Heart left ventricle (tissue), 16 donors: ENCODE data around the gene MSH5. TPM values are rescaled to one million over a fixed set of nuclear protein-coding genes. Genes with fewer than 3 reads are reported as not detected.

Source experiments
- ATAC-seq, 4 donors: fragments of 200-7000 bp; cut with Tn5 transposase; one replicate each; pipeline ENCODE4 v1.9.1; 2020 to 2022; ENCODE audit warnings: moderate library complexity in 4 of 4, mild to moderate bottlenecking in 3 of 4, moderate number of reproducible peaks in 1 of 4
- DNase-seq, 5 donors: peaks; one replicate each; pipeline ENCODE4 v3.0.0-alpha.2; 2020
- H3K27ac ChIP-seq, 12 donors: fragments of 200-600 bp; sonication (generic) in 4 of 12; one replicate each; pipeline versions ENCODE4 v1.5.0 to v1.8.0; 2016 to 2022; ENCODE audit warnings: mild to moderate bottlenecking in 2 of 12
- H3K27me3 ChIP-seq, 9 donors: fragments of 200-600 bp; sonication (generic) in 2 of 9; one replicate each; pipeline versions ENCODE4 v1.5.1 to v1.8.0; 2016 to 2022; ENCODE audit warnings: mild to moderate bottlenecking in 3 of 9
- H3K36me3 ChIP-seq, 9 donors: fragments of 200-600 bp; sonication (generic) in 2 of 9; one replicate each; pipeline versions ENCODE4 v1.5.0 to v1.8.0; 2018 to 2022; ENCODE audit warnings: mild to moderate bottlenecking in 2 of 9
- H3K4me1 ChIP-seq, 12 donors: fragments of 200-600 bp; sonication (generic) in 4 of 12; one replicate each; pipeline versions ENCODE4 v1.5.0 to v1.8.0; 2016 to 2022; ENCODE audit warnings: mild to moderate bottlenecking in 3 of 12
- H3K4me3 ChIP-seq, 12 donors: fragments of 200-600 bp; sonication (generic) in 4 of 12; one replicate each; pipeline versions ENCODE4 v1.5.0 to v1.8.0; 2017 to 2022; ENCODE audit warnings: mild to moderate bottlenecking in 9 of 12, moderate library complexity in 4 of 12
- H3K9me3 ChIP-seq, 12 donors: fragments of 200-600 bp; sonication (generic) in 4 of 12; one replicate each; pipeline versions ENCODE4 v1.5.0 to v1.8.0; 2016 to 2022; ENCODE audit warnings: mild to moderate bottlenecking in 1 of 12
- CTCF ChIP-seq, 12 donors: fragments of 200-600 bp; sonication (generic) in 4 of 12; IDR thresholded peaks; one replicate each; pipeline versions ENCODE4 v1.5.0 to v1.8.0; 2018 to 2022; ENCODE audit warnings: antibody characterized with exemption in 12 of 12, mild to moderate bottlenecking in 5 of 12
- POLR2A ChIP-seq, 2 donors: fragments of 450-650 bp; IDR thresholded peaks; one replicate each; pipeline ENCODE4 v1.6.1; 2017; ENCODE audit warnings: antibody characterized with exemption in 2 of 2, mild to moderate bottlenecking in 2 of 2, moderate library complexity in 2 of 2
- WGBS, 4 donors: extraction: QIAGEN DNeasy Blood & Tissue Kit in 2 of 4; methylation state at CpG; one replicate each; pipeline versions ENCODE4 v1.1.5 to v1.1.7; 2013 to 2018; 5-methylcytosine and 5-hydroxymethylcytosine counted together
- intact Hi-C, 10 donors: fragments of 100-400 bp; cut with DNase I; formaldehyde crosslinking; loops; one replicate each; pipeline versions ENCODE4 v1.11.1 to v1.14.2; 2022
- polyA plus RNA-seq, 2 donors: library from polyadenylated mRNA; stranded (reverse); fragments of 200-250 nt; gene quantifications; one replicate each; pipeline ENCODE4 v1.2.3, GENCODE V29; 2013
- total RNA-seq, 9 donors: library from RNA; depleted of rRNA in 2 of 9; stranded (reverse); fragments of >200 nt in 2 of 9; fragmentation: NEBNext Ultra II Directional in 3 of 9; extraction: Animal tissue kit (Norgen Biotek cat#: 25700) in 3 of 9; gene quantifications; one replicate each; pipeline versions ENCODE4 v1.1.0 to v1.2.4, GENCODE V29; 2016 to 2023
- donor health status: ischemic (EF 13 %, LVEDD 7.1; RV severe dilation, severe dysfunction).
- donor health status: healthy with polysubstance abuse.
- donor health status: DM: no; HTN: yes; CAD: no.
- donor health status: DM: no; HTN: no; CAD: no.
- donor health status: ischemic (EF 25% LVEDD 6.9; RV normal size, moderate dysfunction).
- donor health status: ischemic (EF 25% LVEDD 5.7; RV mildly dilated, moderate dysfunction).
- donor health status: healthy.
- donor health status: DM: yes; HTN: yes; CAD: no.
- donor health status: ischemic (EF 35%, LVEDD 5.7; RV mildly dilated, moderate dysfunction).
- donor health status: nonischemic (EF 11% LVEDD 7.7; RV severe dilation, severe dysfunction).
- donor health status: DM: yes; HTN: yes; CAD: no.
- donor health status: PGD.
- donor health status: ischemic (EF 29% LVEDD 5.4; RV normal size, mild dysfunction).
- donor health status: nonischemic (EF 23%, LVEDD 6.1; RV moderate dilation, normal function).

Gene MSH5
- total and polyA plus RNA-seq, 11 donors, result 0.44 to 8.4 (median 1.9) TPM

GRCh38 chr6:31713465-31713864 lies 26.3 kb upstream of the MSH5 start:
- no peaks in the 10 kb centered on the region for H3K36me3 ChIP-seq
- intact Hi-C loops, result no loop called here
- H3K27me3 ChIP-seq, result no peaks in the 10 kb centered on the region
- DNase-seq, result peak in 1 of 5 donors; percentile 1
- TF ChIP-seq POLR2A (IDR thresholded peaks at IDR 0.05) (no peak), CTCF (IDR thresholded peaks at IDR 0.05) (no peak)
- H3K4me3 ChIP-seq, result no peak overlapping the region
- H3K27ac ChIP-seq, result no peak overlapping the region
- no peak for ATAC-seq
- peaks cover 0 to 11% (median 0%) of the 10 kb centered on the region in 12 donors for H3K4me1 ChIP-seq
- WGBS, 4 donors, result 63 to 72% (median 67%) methylated on average over 3 to 4 of the region's 4 CpGs
- H3K9me3 ChIP-seq, result no peaks in the 10 kb centered on the region

- 47 to 53% (median 49%) methylated on average over 5 of the region's 5 CpGs for WGBS, 4 donors
- ATAC-seq (no peak), DNase-seq (peak in 1 of 5 donors; percentile 2)
- intact Hi-C loops, result no loop called here
- Histone ChIP-seq H3K27me3 (no peaks in the 10 kb centered on the region), H3K4me1 (peaks cover 0 to 11% (median 0%) of the 10 kb centered on the region in 12 donors), H3K9me3 (no peaks in the 10 kb centered on the region), H3K36me3 (no peaks in the 10 kb centered on the region), H3K27ac (no peak overlapping the region), H3K4me3 (no peak overlapping the region)
- TF ChIP-seq POLR2A (IDR thresholded peaks at IDR 0.05) (no peak), CTCF (IDR thresholded peaks at IDR 0.05) (no peak)
Measured at GRCh38 chr6:31713991-31714684, 25.7 kb upstream of the MSH5 start.

GRCh38 chr6:31715022-31715958 lies 24.5 kb upstream of the MSH5 start, which contains the start of gene LY6G6D:
Gene LY6G6D (plus strand): TSS chr6:31715348. CDS start chr6:31715356, 8 bp downstream.
- H3K4me3 ChIP-seq, result no peak within 1 kb of the TSS
- peaks cover 0 to 11% (median 0%) of the 10 kb centered on the region in 12 donors for H3K4me1 ChIP-seq
- H3K27me3 ChIP-seq, result no peaks in the 10 kb centered on the region
- DNase-seq (peak in 1 of 5 donors; percentile 6), ATAC-seq (no peak)
- H3K27ac ChIP-seq, result peak within 1 kb of the TSS in 1 of 12 donors; percentile 51
- WGBS, 4 donors, result 72 to 81% (median 80%) methylated on average over 16 of the region's 16 CpGs
- no peaks in the 10 kb centered on the region for H3K36me3 ChIP-seq
- H3K9me3 ChIP-seq, result no peaks in the 10 kb centered on the region
- intact Hi-C loops, result no loop called here
- TF ChIP-seq POLR2A (IDR thresholded peaks at IDR 0.05), result no peak
- no peak for TF ChIP-seq CTCF (IDR thresholded peaks at IDR 0.05)
